Left ventricle myocardium inferior (tissue), 1 donor: ENCODE data around the gene DDRGK1. TPM values are rescaled to one million over a fixed set of nuclear protein-coding genes. Genes with fewer than 3 reads are reported as not detected.

Source experiments
- DNase-seq: peaks from one replicate; pipeline ENCODE4 v3.0.0-alpha.2; 2020
- H3K27ac ChIP-seq: fragments of 200-600 bp; replicated peaks from 2 replicates; pipeline ENCODE4 v1.8.0; 2021
- H3K27me3 ChIP-seq: fragments of 200-600 bp; 2 replicates; pipeline ENCODE4 v1.8.0; 2021; ENCODE audit warnings: low read depth
- H3K36me3 ChIP-seq: fragments of 200-600 bp; 2 replicates; pipeline ENCODE4 v1.8.0; 2021
- H3K4me1 ChIP-seq: fragments of 200-600 bp; 2 replicates; pipeline ENCODE4 v1.8.0; 2021
- H3K4me3 ChIP-seq: fragments of 200-600 bp; 2 replicates; pipeline ENCODE4 v1.8.0; 2021; ENCODE audit warnings: mild to moderate bottlenecking, moderate library complexity
- H3K9me3 ChIP-seq: fragments of 200-600 bp; replicated peaks from 2 replicates; pipeline ENCODE4 v1.8.0; 2021
- CTCF ChIP-seq: fragments of 200-600 bp; IDR thresholded peaks from 2 replicates; pipeline ENCODE4 v1.8.0; 2021; ENCODE audit warnings: antibody characterized with exemption, mild to moderate bottlenecking, borderline replicate concordance
- intact Hi-C: fragments of 100-400 bp; cut with micrococcal nuclease; formaldehyde crosslinking; loops from one replicate; pipeline ENCODE4 v1.11.0; 2022
- total RNA-seq: library from RNA; stranded (reverse); fragmentation: NEBNext Ultra II Directional; extraction: Animal tissue kit (Norgen Biotek cat#: 25700); gene quantifications from one replicate; pipeline ENCODE4 v1.2.1, GENCODE V29; 2021
- donor health status: DM: no; HTN: yes; CAD: no; lungs with severe emphysema.

The DDRGK1 gene
- total RNA-seq, 1 donor from 2014 or later: 30.0 TPM

- Histone ChIP-seq H3K27me3 (no peaks in the 10 kb centered on the region), H3K36me3 (no peaks in the 10 kb centered on the region), H3K4me3 (peak overlapping the region; percentile 63), H3K4me1 (peaks cover 38% of the 10 kb centered on the region), H3K27ac (no peak overlapping the region), H3K9me3 (no peaks in the 10 kb centered on the region)
- TF ChIP-seq CTCF: no peak
- no peak for DNase-seq
- intact Hi-C loops: no loop called here
Observed at GRCh38 chr20:3168829-3169590, 35.5 kb downstream of the DDRGK1 start.

- Histone ChIP-seq H3K9me3 (no peaks in the 10 kb centered on the region), H3K4me1 (peaks cover 31% of the 10 kb centered on the region), H3K4me3 (peak overlapping the region; percentile 63), H3K36me3 (no peaks in the 10 kb centered on the region), H3K27ac (peak overlapping the region; percentile 40), H3K27me3 (no peaks in the 10 kb centered on the region)
- DNase-seq: peak; percentile 49
- intact Hi-C loops: no loop called here
- TF ChIP-seq CTCF: no peak
Observed at GRCh38 chr20:3168079-3168828, 36.2 kb downstream of the DDRGK1 start.

GRCh38 chr20:3167738-3168078, 36.8 kb downstream of the DDRGK1 start:
- intact Hi-C loops: no loop called here
- peak overlapping the region; percentile 63 for H3K4me3 ChIP-seq
- no peak for DNase-seq
- no peak for TF ChIP-seq CTCF
- no peaks in the 10 kb centered on the region for H3K27me3 ChIP-seq
- no peaks in the 10 kb centered on the region for H3K36me3 ChIP-seq
- peaks cover 26% of the 10 kb centered on the region for H3K4me1 ChIP-seq
- H3K27ac ChIP-seq: peak overlapping the region; percentile 40
- H3K9me3 ChIP-seq: no peaks in the 10 kb centered on the region

- Histone ChIP-seq H3K27me3 (no peaks in the 10 kb centered on the region), H3K9me3 (no peaks in the 10 kb centered on the region), H3K27ac (no peak overlapping the region), H3K36me3 (no peaks in the 10 kb centered on the region), H3K4me3 (no peak overlapping the region), H3K4me1 (peaks cover 22% of the 10 kb centered on the region)
- intact Hi-C loops: no loop called here
- no peak for DNase-seq
- no peak for TF ChIP-seq CTCF
Observed at GRCh38 chr20:3166913-3167342, 37.6 kb downstream of the DDRGK1 start.

GRCh38 chr20:3166338-3166912, 38.1 kb downstream of the DDRGK1 start:
- H3K36me3 ChIP-seq: no peaks in the 10 kb centered on the region
- no peak for DNase-seq

More at GRCh38 chr20:3166338-3166912, 38.1 kb downstream of the DDRGK1 start:
- intact Hi-C loops: no loop called here
- H3K4me1 ChIP-seq: peaks cover 22% of the 10 kb centered on the region
- H3K27ac ChIP-seq: no peak overlapping the region
- no peaks in the 10 kb centered on the region for H3K9me3 ChIP-seq
- no peaks in the 10 kb centered on the region for H3K27me3 ChIP-seq
- H3K4me3 ChIP-seq: no peak overlapping the region
- TF ChIP-seq CTCF: no peak
